Gastroesophageal sphincter (tissue), 3 donors: ENCODE data around the gene KCND3.

Experiments used
- EP300 ChIP-seq: sonication (generic); formaldehyde crosslinking; IDR thresholded peaks from one replicate; pipeline ENCODE4 v1.6.1; 2017; ENCODE audit warnings: antibody characterized with exemption, mild to moderate bottlenecking
- POLR2A ChIP-seq, 2 donors: fragments of 450-650 bp; IDR thresholded peaks; one replicate each; pipeline ENCODE4 v1.6.1; 2017; ENCODE audit warnings: antibody characterized with exemption in 2 of 2, mild to moderate bottlenecking in 2 of 2, moderate library complexity in 1 of 2
- POLR2AphosphoS5 ChIP-seq: sonication (generic); formaldehyde crosslinking; IDR thresholded peaks from one replicate; pipeline ENCODE4 v1.6.1; 2017; ENCODE audit warnings: antibody characterized with exemption
- TF ChIP-seq, protein P1 (sequence below), 4 experiments: fragments of 200-600 bp in 2 of 4; fragments of 450-650 bp in 2 of 4; sonication (generic) in 1 of 4; IDR thresholded peaks; one replicate each; pipeline ENCODE4 v1.5.1; 2017 to 2019; ENCODE audit warnings: antibody characterized with exemption in 4 of 4, mild to moderate bottlenecking in 2 of 4, moderate library complexity in 2 of 4

- TF ChIP-seq, protein P1, sequence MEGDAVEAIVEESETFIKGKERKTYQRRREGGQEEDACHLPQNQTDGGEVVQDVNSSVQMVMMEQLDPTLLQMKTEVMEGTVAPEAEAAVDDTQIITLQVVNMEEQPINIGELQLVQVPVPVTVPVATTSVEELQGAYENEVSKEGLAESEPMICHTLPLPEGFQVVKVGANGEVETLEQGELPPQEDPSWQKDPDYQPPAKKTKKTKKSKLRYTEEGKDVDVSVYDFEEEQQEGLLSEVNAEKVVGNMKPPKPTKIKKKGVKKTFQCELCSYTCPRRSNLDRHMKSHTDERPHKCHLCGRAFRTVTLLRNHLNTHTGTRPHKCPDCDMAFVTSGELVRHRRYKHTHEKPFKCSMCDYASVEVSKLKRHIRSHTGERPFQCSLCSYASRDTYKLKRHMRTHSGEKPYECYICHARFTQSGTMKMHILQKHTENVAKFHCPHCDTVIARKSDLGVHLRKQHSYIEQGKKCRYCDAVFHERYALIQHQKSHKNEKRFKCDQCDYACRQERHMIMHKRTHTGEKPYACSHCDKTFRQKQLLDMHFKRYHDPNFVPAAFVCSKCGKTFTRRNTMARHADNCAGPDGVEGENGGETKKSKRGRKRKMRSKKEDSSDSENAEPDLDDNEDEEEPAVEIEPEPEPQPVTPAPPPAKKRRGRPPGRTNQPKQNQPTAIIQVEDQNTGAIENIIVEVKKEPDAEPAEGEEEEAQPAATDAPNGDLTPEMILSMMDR (IDR thresholded peaks at IDR 0.05): no peak
- TF ChIP-seq POLR2A (IDR thresholded peaks at IDR 0.05): no peak
- TF ChIP-seq POLR2AphosphoS5: no peak
- TF ChIP-seq EP300: no peak
These were observed 194.1 kb downstream of the KCND3 start for GRCh38 chr1:111795401-111795800.
